ENCODE measurements around the gene REEP2.
"Not testable (repeated sequence)": the region's sequence is repeated elsewhere in the genome, so short reads cannot be mapped to it uniquely, and the experiment has no call there.

The REEP2 gene

DNA sequence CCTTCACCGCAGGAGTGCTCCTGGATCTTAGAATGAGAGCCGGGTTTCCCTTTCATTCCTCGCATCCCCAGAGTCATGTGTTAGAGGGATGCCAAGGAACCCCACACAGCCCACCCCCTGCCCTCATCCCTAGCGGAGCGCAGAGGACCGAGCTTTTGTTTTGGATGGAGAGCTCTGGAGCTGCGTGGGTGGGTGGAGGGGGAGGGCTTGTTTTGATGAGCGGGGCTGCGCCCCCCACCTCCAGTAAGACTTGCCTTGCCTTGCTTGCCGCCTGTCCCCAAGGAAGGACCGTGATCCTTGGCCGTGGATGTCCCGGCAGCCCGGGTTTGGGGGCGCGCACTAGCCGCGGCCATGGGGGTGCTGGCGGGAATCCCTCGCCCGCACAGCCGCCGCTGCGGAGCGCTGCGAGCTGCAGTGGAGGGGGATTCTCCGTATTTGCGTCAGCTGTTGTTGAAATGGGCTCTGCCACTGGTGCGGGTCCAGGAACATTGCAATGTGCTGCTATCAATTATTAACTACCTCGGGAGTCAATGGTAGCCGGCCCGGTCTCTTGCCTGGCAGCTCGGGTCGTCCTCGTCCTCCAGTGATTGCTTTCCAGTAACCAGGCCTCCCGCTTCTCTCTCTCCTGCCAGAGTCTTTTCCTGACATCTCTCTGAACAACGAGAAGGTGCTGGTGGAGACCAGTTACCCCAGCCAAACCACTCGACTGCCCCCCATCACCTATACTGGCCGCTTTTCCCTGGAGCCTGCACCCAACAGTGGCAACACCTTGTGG, 27.5 kb downstream of the REEP2 start:
- no peak for DNase-seq

DNA sequence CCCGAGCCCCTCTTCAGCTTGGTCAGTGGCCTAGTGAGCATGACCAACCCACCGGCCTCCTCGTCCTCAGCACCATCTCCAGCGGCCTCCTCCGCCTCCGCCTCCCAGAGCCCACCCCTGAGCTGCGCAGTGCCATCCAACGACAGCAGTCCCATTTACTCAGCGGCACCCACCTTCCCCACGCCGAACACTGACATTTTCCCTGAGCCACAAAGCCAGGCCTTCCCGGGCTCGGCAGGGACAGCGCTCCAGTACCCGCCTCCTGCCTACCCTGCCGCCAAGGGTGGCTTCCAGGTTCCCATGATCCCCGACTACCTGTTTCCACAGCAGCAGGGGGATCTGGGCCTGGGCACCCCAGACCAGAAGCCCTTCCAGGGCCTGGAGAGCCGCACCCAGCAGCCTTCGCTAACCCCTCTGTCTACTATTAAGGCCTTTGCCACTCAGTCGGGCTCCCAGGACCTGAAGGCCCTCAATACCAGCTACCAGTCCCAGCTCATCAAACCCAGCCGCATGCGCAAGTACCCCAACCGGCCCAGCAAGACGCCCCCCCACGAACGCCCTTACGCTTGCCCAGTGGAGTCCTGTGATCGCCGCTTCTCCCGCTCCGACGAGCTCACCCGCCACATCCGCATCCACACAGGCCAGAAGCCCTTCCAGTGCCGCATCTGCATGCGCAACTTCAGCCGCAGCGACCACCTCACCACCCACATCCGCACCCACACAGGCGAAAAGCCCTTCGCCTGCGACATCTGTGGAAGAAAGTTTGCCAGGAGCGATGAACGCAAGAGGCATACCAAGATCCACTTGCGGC, 28.2 kb downstream of the REEP2 start:
- no peak for DNase-seq

DNA sequence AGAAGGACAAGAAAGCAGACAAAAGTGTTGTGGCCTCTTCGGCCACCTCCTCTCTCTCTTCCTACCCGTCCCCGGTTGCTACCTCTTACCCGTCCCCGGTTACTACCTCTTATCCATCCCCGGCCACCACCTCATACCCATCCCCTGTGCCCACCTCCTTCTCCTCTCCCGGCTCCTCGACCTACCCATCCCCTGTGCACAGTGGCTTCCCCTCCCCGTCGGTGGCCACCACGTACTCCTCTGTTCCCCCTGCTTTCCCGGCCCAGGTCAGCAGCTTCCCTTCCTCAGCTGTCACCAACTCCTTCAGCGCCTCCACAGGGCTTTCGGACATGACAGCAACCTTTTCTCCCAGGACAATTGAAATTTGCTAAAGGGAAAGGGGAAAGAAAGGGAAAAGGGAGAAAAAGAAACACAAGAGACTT, 28.9 kb downstream of the REEP2 start:
- no peak for DNase-seq

DNA sequence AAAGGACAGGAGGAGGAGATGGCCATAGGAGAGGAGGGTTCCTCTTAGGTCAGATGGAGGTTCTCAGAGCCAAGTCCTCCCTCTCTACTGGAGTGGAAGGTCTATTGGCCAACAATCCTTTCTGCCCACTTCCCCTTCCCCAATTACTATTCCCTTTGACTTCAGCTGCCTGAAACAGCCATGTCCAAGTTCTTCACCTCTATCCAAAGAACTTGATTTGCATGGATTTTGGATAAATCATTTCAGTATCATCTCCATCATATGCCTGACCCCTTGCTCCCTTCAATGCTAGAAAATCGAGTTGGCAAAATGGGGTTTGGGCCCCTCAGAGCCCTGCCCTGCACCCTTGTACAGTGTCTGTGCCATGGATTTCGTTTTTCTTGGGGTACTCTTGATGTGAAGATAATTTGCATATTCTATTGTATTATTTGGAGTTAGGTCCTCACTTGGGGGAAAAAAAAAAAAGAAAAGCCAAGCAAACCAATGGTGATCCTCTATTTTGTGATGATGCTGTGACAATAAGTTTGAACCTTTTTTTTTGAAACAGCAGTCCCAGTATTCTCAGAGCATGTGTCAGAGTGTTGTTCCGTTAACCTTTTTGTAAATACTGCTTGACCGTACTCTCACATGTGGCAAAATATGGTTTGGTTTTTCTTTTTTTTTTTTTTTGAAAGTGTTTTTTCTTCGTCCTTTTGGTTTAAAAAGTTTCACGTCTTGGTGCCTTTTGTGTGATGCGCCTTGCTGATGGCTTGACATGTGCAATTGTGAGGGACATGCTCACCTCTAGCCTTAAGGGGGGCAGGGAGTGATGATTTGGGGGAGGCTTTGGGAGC, 29.5 kb downstream of the REEP2 start:
- no peak for DNase-seq

- DNase-seq = no peak
Observed at GRCh38 chr5:138468966-138469539, 30.2 kb downstream of the REEP2 start.

DNA sequence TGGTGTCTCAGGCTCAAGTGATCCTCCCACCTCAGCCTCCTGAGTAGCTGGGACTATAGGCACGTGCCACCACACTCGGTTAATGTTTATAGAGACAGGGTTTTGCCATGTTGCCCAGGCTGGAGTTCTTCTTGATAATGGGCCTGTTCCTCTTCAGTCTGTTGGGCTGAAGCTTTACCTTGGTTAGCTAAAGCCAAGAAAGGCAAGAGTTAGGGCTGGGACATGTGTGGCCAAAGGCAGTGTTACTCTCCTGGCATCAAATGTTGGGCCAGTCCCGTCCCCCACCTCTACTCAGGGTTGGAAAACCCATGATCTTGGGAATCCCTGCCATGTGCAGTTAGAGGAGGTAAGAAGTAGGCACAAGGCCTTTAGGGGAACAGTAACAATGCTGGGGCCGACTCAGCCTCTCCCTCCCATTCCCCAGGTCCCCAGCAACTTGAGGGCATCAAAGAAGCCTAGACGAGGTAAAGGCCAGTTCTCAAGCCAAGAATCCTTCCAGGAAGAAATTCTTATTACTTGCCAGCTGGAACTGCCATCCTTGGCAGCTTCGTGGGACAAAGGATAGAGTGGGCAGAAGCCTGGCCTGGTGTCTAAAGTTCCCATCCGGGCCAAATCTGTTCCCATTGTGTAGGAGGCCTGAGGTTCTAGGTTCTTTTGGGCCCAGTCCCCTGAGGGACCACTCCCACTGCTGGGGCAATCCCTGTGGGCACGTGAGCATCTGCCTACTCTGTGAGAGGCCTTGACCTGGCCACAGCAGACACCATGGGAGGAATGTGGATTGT, 30.9 kb downstream of the REEP2 start:
- DNase-seq = no peak

GRCh38 chr5:138470322-138471051, 31.6 kb downstream of the REEP2 start:
- no peak for DNase-seq

- DNase-seq = no peak
Observed at GRCh38 chr5:138471052-138471361, 32.1 kb downstream of the REEP2 start.

DNA sequence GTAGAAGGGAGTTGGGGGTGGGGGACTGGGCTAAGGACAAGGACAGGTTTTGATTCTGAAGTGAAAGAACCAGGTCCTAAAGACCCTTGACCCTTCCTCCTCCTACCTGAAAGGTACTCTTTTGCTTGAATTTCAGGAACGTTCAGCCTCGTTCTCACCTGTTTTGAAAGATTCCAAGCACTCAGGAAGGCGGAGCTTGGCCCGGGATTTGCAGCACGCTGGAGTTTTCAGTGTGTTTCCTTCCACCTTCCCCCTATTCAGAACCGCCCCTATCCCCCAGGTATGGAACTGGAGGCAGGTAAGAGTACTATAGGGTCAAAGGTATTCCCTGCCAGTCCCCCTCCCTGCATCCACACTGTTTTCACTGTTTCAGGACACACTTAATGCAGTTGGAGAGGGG, 33.5 kb downstream of the REEP2 start:
- DNase-seq = no peak

- DNase-seq = not testable (repeated sequence)
Observed at GRCh38 chr5:138473151-138473550, 34.3 kb downstream of the REEP2 start.

GRCh38 chr5:138476918-138477317, 38.1 kb downstream of the REEP2 start:
- no peak for DNase-seq

DNA sequence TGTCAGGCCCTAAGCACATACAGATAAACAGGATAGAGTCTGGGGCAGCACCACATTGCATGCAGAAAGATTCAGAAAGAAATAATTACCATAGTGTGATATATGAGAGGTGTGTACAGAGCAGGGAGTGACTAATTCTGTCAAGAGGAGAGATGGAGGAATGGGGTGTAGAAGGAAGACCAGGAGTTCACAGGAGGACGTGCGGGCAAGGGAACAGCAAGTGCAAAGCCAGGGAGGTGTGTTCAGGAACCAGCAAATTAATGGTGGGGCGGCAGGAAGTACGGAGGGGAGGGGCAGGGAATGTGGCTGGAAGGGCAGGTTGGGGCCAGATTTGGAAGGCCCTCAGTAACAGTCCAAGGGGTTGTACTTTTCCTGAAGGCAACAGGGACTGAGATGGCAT, 43.8 kb downstream of the REEP2 start:
- DNase-seq = no peak

GRCh38 chr5:138488481-138488945, 49.7 kb downstream of the REEP2 start:
- no peak for DNase-seq

DNA sequence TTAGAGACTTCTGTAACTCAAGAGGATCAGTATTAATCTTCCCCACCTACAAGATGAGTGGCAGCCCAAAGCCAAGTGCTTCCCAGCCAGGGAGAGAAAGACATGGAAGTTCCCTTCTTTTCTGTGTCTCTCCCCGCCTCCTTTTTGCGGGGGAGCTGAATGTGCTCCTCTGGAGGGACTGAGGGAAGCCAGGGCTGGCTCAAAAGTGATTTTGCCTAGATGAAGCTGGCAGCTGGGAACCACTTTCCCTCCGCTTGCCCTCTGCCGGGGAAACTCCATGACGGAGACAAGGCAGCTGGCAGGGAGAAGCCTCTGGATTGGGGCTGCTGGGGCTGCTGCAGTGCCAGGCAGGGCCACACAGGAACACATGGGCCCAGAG, 50.8 kb downstream of the REEP2 start:
- DNase-seq = no peak

- DNase-seq = no peak
Observed at GRCh38 chr5:138490648-138491283, 51.9 kb downstream of the REEP2 start.

- DNase-seq = no peak
Observed at GRCh38 chr5:138491284-138491648, 52.4 kb downstream of the REEP2 start.

GRCh38 chr5:138491669-138492559, 53.1 kb downstream of the REEP2 start:
- peak; percentile 85 for DNase-seq

- no peak for DNase-seq
Observed at GRCh38 chr5:138492560-138493045, 53.7 kb downstream of the REEP2 start.

GRCh38 chr5:138495351-138495750, 56.5 kb downstream of the REEP2 start:
- no peak for DNase-seq

Data from stimulated activated CD4-positive, alpha-beta T cell treated with anti-CD3 and anti-CD28 coated beads, Interleukin-1b, Interleukin-23, amount 100 ng/mL, for 48 hours (primary cell).